ENCODE results near the gene FCHO2.

GRCh38 chr5:73100109-73100508 is 144.3 kb downstream of the FCHO2 start:
- no peak for TF ChIP-seq CTCF (IDR thresholded peaks at IDR 0.05)
- no peak for TF ChIP-seq POLR2A (IDR thresholded peaks at IDR 0.05)

Data from thyroid gland (tissue), 4 donors.